HEK293 (cell line): ENCODE results near the gene LAMA2.

Experiments
- CTCF ChIA-PET: fragments of 350-600 bp; formaldehyde crosslinking; extraction: SDS; loops from one replicate; lab custom pipeline; 2021; ENCODE audit warnings: antibody characterized with exemption; lab: Yijun Ruan, JAX
- POLR2A ChIA-PET: fragments of 300-600 bp; formaldehyde crosslinking; extraction: SDS; loops from one replicate; lab custom pipeline; 2020; ENCODE audit warnings: antibody characterized with exemption, inconsistent platforms; lab: Yijun Ruan, JAX
- H3K27ac ChIP-seq: fragments of 200-500 bp; sonication (Bioruptor generic); 2 replicates; pipeline ENCODE4 v1.5.1; 2014; ENCODE audit warnings: low read depth, low read length, control low read depth, inconsistent platforms; ENCODE audit errors: extremely low read depth
- H3K36me3 ChIP-seq, 2 experiments: fragments of 200-500 bp in 1 of 2; sonication (Bioruptor generic) in 1 of 2; 1 replicate in 1 of 2; 2 replicates in 1 of 2; pipeline ENCODE4 v1.5.1; 2014 to 2017; ENCODE audit warnings: inconsistent platforms in 2 of 2, low read length in 2 of 2; ENCODE audit not compliant: control insufficient read depth in 2 of 2, insufficient read depth in 1 of 2
- H3K4me1 ChIP-seq: fragments of 200-500 bp; sonication (Bioruptor generic); 2 replicates; pipeline ENCODE4 v1.5.1; 2014; ENCODE audit warnings: mild to moderate bottlenecking, low read length, inconsistent platforms; ENCODE audit not compliant: control insufficient read depth, insufficient read depth
- H3K4me3 ChIP-seq: 2 replicates; pipeline ENCODE4 v1.5.1; 2011; ENCODE audit warnings: low read depth, mild to moderate bottlenecking, control low read depth, low read length, moderate library complexity
- H3K9me3 ChIP-seq: fragments of 200-500 bp; sonication (Bioruptor generic); 2 replicates; pipeline ENCODE4 v1.5.1; 2014; ENCODE audit warnings: low read depth, low read length, inconsistent platforms; ENCODE audit not compliant: control insufficient read depth, insufficient read depth
- GFI1B ChIP-seq: fragments of 450-650 bp; formaldehyde crosslinking; IDR thresholded peaks from 2 replicates; pipeline ENCODE4 v1.5.1; 2016; ENCODE audit warnings: missing biosample characterization, missing genetic modification characterization
- GLI4 ChIP-seq: fragments of 450-650 bp; formaldehyde crosslinking; IDR thresholded peaks from 2 replicates; pipeline ENCODE4 v1.5.1; 2016; ENCODE audit warnings: missing biosample characterization, missing genetic modification characterization
- HOXC10 ChIP-seq: sonication (generic); formaldehyde crosslinking; IDR thresholded peaks from 2 replicates; pipeline ENCODE4 v1.8.1; 2023; ENCODE audit warnings: mild to moderate bottlenecking, missing genetic modification reagents
- KLF10 ChIP-seq: fragments of 450-650 bp; IDR thresholded peaks from 2 replicates; pipeline ENCODE4 v1.5.1; 2018; ENCODE audit warnings: missing biosample characterization, mild to moderate bottlenecking, missing genetic modification characterization
- OVOL3 ChIP-seq: fragments of 450-650 bp; formaldehyde crosslinking; IDR thresholded peaks from 2 replicates; pipeline ENCODE4 v1.5.1; 2016; ENCODE audit warnings: missing biosample characterization, missing genetic modification characterization
- PRDM1 ChIP-seq: fragments of 450-650 bp; formaldehyde crosslinking; IDR thresholded peaks from 2 replicates; pipeline ENCODE4; 2016; ENCODE audit warnings: missing biosample characterization, missing genetic modification characterization
- REPIN1 ChIP-seq: fragments of 450-650 bp; formaldehyde crosslinking; IDR thresholded peaks from 2 replicates; pipeline ENCODE4 v1.5.1; 2017; ENCODE audit warnings: missing biosample characterization, missing genetic modification characterization, low read depth
- SCRT2 ChIP-seq: fragments of 450-650 bp; formaldehyde crosslinking; IDR thresholded peaks from 2 replicates; pipeline ENCODE4 v1.5.1; 2016; ENCODE audit warnings: missing biosample characterization, missing genetic modification characterization
- YY1 ChIP-seq: fragments of 450-650 bp; formaldehyde crosslinking; IDR thresholded peaks from 2 replicates; pipeline ENCODE4 v1.5.1; 2018; ENCODE audit warnings: missing biosample characterization, missing genetic modification characterization
- YY2 ChIP-seq: fragments of 450-650 bp; formaldehyde crosslinking; IDR thresholded peaks from 2 replicates; pipeline ENCODE4 v1.5.1; 2016; ENCODE audit warnings: missing biosample characterization, missing genetic modification characterization
- ZFP69B ChIP-seq: fragments of 450-650 bp; formaldehyde crosslinking; IDR thresholded peaks from 2 replicates; pipeline ENCODE4 v1.5.1; 2016; ENCODE audit warnings: missing biosample characterization, missing genetic modification characterization
- ZNF2 ChIP-seq: fragments of 450-650 bp; formaldehyde crosslinking; IDR thresholded peaks from 2 replicates; pipeline ENCODE4 v1.5.1; 2016; ENCODE audit warnings: missing biosample characterization, missing genetic modification characterization
- ZNF239 ChIP-seq: fragments of 450-650 bp; formaldehyde crosslinking; IDR thresholded peaks from 2 replicates; pipeline ENCODE4 v1.5.1; 2016; ENCODE audit warnings: missing biosample characterization, missing genetic modification characterization
- ZNF341 ChIP-seq: fragments of 450-650 bp; formaldehyde crosslinking; IDR thresholded peaks from 2 replicates; pipeline ENCODE4; 2016; ENCODE audit warnings: low read depth, missing biosample characterization, missing genetic modification characterization
- ZNF366 ChIP-seq: fragments of 450-650 bp; formaldehyde crosslinking; conservative IDR thresholded peaks from 2 replicates; pipeline ENCODE4 v1.5.1; 2016; ENCODE audit warnings: missing biosample characterization, missing genetic modification characterization
- ZNF530 ChIP-seq: fragments of 450-650 bp; formaldehyde crosslinking; IDR thresholded peaks from 2 replicates; pipeline ENCODE4 v1.5.1; 2016; ENCODE audit warnings: low read depth, missing biosample characterization, missing genetic modification characterization
- ZNF548 ChIP-seq: fragments of 450-650 bp; formaldehyde crosslinking; IDR thresholded peaks from 2 replicates; pipeline ENCODE4 v1.5.1; 2016; ENCODE audit warnings: missing biosample characterization, missing genetic modification characterization
- ZNF585B ChIP-seq: fragments of 450-650 bp; formaldehyde crosslinking; IDR thresholded peaks from 2 replicates; pipeline ENCODE4 v1.5.1; 2016; ENCODE audit warnings: missing biosample characterization, missing genetic modification characterization
- ZNF654 ChIP-seq: fragments of 450-650 bp; formaldehyde crosslinking; IDR thresholded peaks from 2 replicates; pipeline ENCODE4 v1.5.1; 2016; ENCODE audit warnings: low read depth, missing biosample characterization, missing genetic modification characterization
- ZNF660 ChIP-seq: fragments of 450-650 bp; IDR thresholded peaks from 2 replicates; pipeline ENCODE4 v1.5.1; 2018; ENCODE audit warnings: missing biosample characterization, mild to moderate bottlenecking, missing genetic modification characterization
- ZNF830 ChIP-seq: fragments of 450-650 bp; IDR thresholded peaks from 2 replicates; pipeline ENCODE4 v1.5.0; 2018; ENCODE audit warnings: missing biosample characterization, missing genetic modification characterization, low read depth, mild to moderate bottlenecking, moderate library complexity
- TF ChIP-seq, protein P1 (sequence below): fragments of 450-650 bp; formaldehyde crosslinking; IDR thresholded peaks from 2 replicates; pipeline ENCODE4 v1.5.1; 2016; ENCODE audit warnings: missing biosample characterization, missing genetic modification characterization
- TF ChIP-seq, protein P2 (sequence below): fragments of 450-650 bp; formaldehyde crosslinking; IDR thresholded peaks from 2 replicates; pipeline ENCODE4 v1.5.1; 2017; ENCODE audit warnings: missing biosample characterization, missing genetic modification characterization
- TF ChIP-seq, protein P3 (sequence below): fragments of 450-650 bp; formaldehyde crosslinking; IDR thresholded peaks from 2 replicates; pipeline ENCODE4 v1.5.1; 2016; ENCODE audit warnings: missing biosample characterization, missing genetic modification characterization
- TF ChIP-seq, protein P4 (sequence below): fragments of 450-650 bp; formaldehyde crosslinking; IDR thresholded peaks from 2 replicates; pipeline ENCODE4 v1.5.1; 2016; ENCODE audit warnings: missing biosample characterization, missing genetic modification characterization

The LAMA2 gene

DNA sequence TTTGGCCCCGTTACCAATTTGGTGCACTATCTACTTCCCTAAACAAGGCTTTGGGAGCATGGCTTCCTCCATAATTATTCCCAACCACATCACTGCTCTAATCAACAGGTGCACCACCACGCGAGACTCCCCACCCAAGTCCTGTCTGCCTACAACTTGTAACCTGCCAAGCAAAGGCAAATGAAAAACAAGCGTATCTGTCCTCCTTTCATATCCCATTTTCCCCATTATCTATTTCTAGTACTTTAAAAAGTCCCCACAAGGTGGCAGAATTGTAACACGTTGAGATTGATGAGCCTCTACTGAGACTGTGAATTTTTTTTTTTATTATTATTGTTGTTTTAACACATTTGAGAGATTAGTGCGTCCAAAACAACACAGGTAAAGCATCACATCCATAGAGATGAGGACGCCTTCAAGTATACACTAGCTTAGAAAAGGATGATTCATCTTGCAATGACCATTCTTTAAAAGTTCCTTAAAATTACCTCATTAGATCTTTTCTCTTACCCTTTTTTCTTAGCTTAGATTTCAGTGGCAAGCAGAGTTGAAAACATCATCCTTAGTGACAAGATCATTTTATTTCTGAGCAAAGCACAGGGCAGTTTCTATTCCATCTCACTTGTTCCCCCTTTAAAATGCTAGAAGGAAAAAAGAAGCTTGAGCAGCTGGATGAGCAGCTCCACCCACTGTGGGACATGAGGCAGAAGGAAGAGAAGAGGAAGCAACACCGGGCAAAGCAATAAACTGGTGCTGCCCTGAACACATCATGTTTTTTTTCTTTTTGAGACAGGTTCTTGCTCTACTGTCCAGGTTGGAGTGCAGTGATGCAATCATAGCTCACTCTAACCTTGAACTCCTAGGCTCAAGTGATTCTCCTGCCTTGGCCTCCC is 616.3 kb downstream of the LAMA2 start:
- H3K9me3 ChIP-seq: no peaks in the 10 kb centered on the region
- ChIA-PET POLR2A (no interaction called here), CTCF (interaction anchor here (0.5 to 7.3 kb wide), 57 partner anchors 9 to 1775 kb away, joined by 3 to 113 read pairs (median 4); no protein-coding TSS in a partner anchor)
- H3K4me1 ChIP-seq: peaks cover 3% of the 10 kb centered on the region; the same call in 1 of the 2 replicates
- H3K27ac ChIP-seq: no peak overlapping the region
- H3K36me3 ChIP-seq: no peaks in the 10 kb centered on the region
- TF ChIP-seq ZFP69B (no peak), GFI1B (tag by site-specific recombination) (no peak), OVOL3 (tag by site-specific recombination) (no peak), PRDM1 (tag by site-specific recombination) (peak; percentile 51; the same call in 1 of the 2 replicates), ZNF530 (tag by site-specific recombination) (no peak), KLF10 (tag by site-specific recombination) (no peak), HOXC10 (no peak), ZNF585B (tag by site-specific recombination) (no peak), ZNF366 (tag by site-specific recombination) (peak; percentile 45), YY1 (tag by site-specific recombination) (no peak), ZNF830 (tag by site-specific recombination) (no peak), ZNF654 (tag by site-specific recombination) (peak; percentile 88), GLI4 (tag by site-specific recombination) (no peak), ZNF239 (no peak), ZNF660 (tag by site-specific recombination) (0 out of 2 replicates have a peak, but pooled peaks have one; percentile 39), REPIN1 (peak; percentile 64; the same call in 1 of the 2 replicates), ZNF341 (tag by site-specific recombination) (no peak), ZNF2 (tag by site-specific recombination) (no peak), SCRT2 (tag by site-specific recombination) (peak; percentile 68), ZNF548 (tag by site-specific recombination) (no peak), YY2 (no peak)
- TF ChIP-seq, protein P1, sequence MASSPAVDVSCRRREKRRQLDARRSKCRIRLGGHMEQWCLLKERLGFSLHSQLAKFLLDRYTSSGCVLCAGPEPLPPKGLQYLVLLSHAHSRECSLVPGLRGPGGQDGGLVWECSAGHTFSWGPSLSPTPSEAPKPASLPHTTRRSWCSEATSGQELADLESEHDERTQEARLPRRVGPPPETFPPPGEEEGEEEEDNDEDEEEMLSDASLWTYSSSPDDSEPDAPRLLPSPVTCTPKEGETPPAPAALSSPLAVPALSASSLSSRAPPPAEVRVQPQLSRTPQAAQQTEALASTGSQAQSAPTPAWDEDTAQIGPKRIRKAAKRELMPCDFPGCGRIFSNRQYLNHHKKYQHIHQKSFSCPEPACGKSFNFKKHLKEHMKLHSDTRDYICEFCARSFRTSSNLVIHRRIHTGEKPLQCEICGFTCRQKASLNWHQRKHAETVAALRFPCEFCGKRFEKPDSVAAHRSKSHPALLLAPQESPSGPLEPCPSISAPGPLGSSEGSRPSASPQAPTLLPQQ (tag by site-specific recombination): no peak
- TF ChIP-seq, protein P2, sequence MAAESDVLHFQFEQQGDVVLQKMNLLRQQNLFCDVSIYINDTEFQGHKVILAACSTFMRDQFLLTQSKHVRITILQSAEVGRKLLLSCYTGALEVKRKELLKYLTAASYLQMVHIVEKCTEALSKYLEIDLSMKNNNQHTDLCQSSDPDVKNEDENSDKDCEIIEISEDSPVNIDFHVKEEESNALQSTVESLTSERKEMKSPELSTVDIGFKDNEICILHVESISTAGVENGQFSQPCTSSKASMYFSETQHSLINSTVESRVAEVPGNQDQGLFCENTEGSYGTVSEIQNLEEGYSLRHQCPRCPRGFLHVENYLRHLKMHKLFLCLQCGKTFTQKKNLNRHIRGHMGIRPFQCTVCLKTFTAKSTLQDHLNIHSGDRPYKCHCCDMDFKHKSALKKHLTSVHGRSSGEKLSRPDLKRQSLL (tag by site-specific recombination): no peak
- TF ChIP-seq, protein P3, sequence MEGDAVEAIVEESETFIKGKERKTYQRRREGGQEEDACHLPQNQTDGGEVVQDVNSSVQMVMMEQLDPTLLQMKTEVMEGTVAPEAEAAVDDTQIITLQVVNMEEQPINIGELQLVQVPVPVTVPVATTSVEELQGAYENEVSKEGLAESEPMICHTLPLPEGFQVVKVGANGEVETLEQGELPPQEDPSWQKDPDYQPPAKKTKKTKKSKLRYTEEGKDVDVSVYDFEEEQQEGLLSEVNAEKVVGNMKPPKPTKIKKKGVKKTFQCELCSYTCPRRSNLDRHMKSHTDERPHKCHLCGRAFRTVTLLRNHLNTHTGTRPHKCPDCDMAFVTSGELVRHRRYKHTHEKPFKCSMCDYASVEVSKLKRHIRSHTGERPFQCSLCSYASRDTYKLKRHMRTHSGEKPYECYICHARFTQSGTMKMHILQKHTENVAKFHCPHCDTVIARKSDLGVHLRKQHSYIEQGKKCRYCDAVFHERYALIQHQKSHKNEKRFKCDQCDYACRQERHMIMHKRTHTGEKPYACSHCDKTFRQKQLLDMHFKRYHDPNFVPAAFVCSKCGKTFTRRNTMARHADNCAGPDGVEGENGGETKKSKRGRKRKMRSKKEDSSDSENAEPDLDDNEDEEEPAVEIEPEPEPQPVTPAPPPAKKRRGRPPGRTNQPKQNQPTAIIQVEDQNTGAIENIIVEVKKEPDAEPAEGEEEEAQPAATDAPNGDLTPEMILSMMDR: peak; percentile 30; the same call in 1 of the 2 replicates
- TF ChIP-seq, protein P4, sequence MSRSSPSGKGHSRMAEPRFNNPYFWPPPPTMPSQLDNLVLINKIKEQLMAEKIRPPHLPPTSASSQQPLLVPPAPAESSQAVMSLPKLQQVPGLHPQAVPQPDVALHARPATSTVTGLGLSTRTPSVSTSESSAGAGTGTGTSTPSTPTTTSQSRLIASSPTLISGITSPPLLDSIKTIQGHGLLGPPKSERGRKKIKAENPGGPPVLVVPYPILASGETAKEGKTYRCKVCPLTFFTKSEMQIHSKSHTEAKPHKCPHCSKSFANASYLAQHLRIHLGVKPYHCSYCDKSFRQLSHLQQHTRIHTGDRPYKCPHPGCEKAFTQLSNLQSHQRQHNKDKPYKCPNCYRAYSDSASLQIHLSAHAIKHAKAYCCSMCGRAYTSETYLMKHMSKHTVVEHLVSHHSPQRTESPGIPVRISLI (tag by site-specific recombination): 0 out of 2 replicates have a peak, but pooled peaks have one; percentile 73
- no peak overlapping the region for H3K4me3 ChIP-seq
